ENCODE results near the gene GTPBP4. TPM values are rescaled to one million over a fixed set of nuclear protein-coding genes. Genes with fewer than 3 reads are reported as not detected.
A peak's percentile ranks its signal among the peaks of the same experiment; 100 is the strongest.

GTPBP4 gene
- total and polyA plus RNA-seq, 2 of the 13 experiments (the other 11 are each of a cell fraction or from before 2014, with no cell fraction given) = 24.1 to 85.5 TPM

- peak; percentile 44; the same call in 1 of the 2 replicates for TF ChIP-seq TFDP2 (CRISPR knock-in tag; IDR thresholded peaks at IDR 0.05)
- no peak for TF ChIP-seq NBN (conservative IDR thresholded peaks at IDR 0.05)
- TF ChIP-seq SOX6 (IDR thresholded peaks at IDR 0.05) = no peak
- peak; percentile 83 for TF ChIP-seq SOX6 (CRISPR knock-in tag; IDR thresholded peaks at IDR 0.05)
- TF ChIP-seq ZFY (CRISPR knock-in tag; IDR thresholded peaks at IDR 0.05) = peak; percentile 31; the same call in 1 of the 2 replicates
- TF ChIP-seq MEIS1 (CRISPR knock-in tag; IDR thresholded peaks at IDR 0.05; ENCODE audit: borderline replicate concordance) = peak; percentile 63; the same call in 1 of the 2 replicates
- peak; percentile 73; the same call in 1 of the 2 replicates for TF ChIP-seq SPEN (CRISPR knock-in tag; IDR thresholded peaks at IDR 0.05; ENCODE audit: low read depth)
- TF ChIP-seq ZNF441 (CRISPR knock-in tag; IDR thresholded peaks at IDR 0.05; ENCODE audit: borderline replicate concordance) = peak; percentile 37; the same call in 1 of the 2 replicates
- no peak for TF ChIP-seq WIZ (CRISPR knock-in tag; IDR thresholded peaks at IDR 0.05)
- TF ChIP-seq SKIL (CRISPR knock-in tag; IDR thresholded peaks at IDR 0.05; ENCODE audit: borderline replicate concordance) = peak; percentile 94
- no peak for TF ChIP-seq LCORL (IDR thresholded peaks at IDR 0.05)
- peak; percentile 52 for TF ChIP-seq LCORL (CRISPR knock-in tag; IDR thresholded peaks at IDR 0.05)
- TF ChIP-seq ZBTB46 (CRISPR knock-in tag; IDR thresholded peaks at IDR 0.05; ENCODE audit: borderline replicate concordance) = 0 out of 2 replicates have a peak, but pooled peaks have one; percentile 37
- TF ChIP-seq GATA4 (IDR thresholded peaks at IDR 0.05; ENCODE audit: borderline replicate concordance, low read depth) = no peak
- peak; percentile 48; the same call in 1 of the 2 replicates for TF ChIP-seq FOSL1 (CRISPR knock-in tag; IDR thresholded peaks at IDR 0.05; ENCODE audit: borderline replicate concordance)
- no peak for TF ChIP-seq CCAR2 (optimal IDR thresholded peaks at IDR 0.05; ENCODE audit: low read depth, low read length)
- peak; percentile 79; the same call in 1 of the 2 replicates for TF ChIP-seq SOX5 (CRISPR knock-in tag; IDR thresholded peaks at IDR 0.05; ENCODE audit: borderline replicate concordance)
- 0 out of 2 replicates have a peak, but pooled peaks have one; percentile 37 for TF ChIP-seq SNAPC2 (CRISPR knock-in tag; IDR thresholded peaks at IDR 0.05)
- peak; percentile 70; the same call in 1 of the 2 replicates for TF ChIP-seq ESRRA (CRISPR knock-in tag; IDR thresholded peaks at IDR 0.05; ENCODE audit: low read depth)
- peak; percentile 33; the same call in 1 of the 2 replicates for TF ChIP-seq ZNF121 (CRISPR knock-in tag; IDR thresholded peaks at IDR 0.05)
- peak; percentile 44; the same call in 1 of the 2 replicates for TF ChIP-seq ZNF768 (CRISPR knock-in tag; IDR thresholded peaks at IDR 0.05)
- TF ChIP-seq ZBTB43 (CRISPR knock-in tag; conservative IDR thresholded peaks at IDR 0.05) = no peak
- peak; percentile 13 to 79; a peak in 2 of 4 replicates for TF ChIP-seq EP300 (IDR thresholded peaks at IDR 0.05; ENCODE audit: low read depth in 2 of 2, low read length in 2 of 2)
- peak; percentile 71 for TF ChIP-seq EP300 (CRISPR knock-in tag; IDR thresholded peaks at IDR 0.05; ENCODE audit: borderline replicate concordance)
Observed at GRCh38 chr10:974038-974784, 14.0 kb upstream of the GTPBP4 start (continued).

Data from HepG2 (cell line).